Measurements from ENCODE around the gene RSPO3. TPM values are rescaled to one million over a fixed set of nuclear protein-coding genes. Genes with fewer than 3 reads are reported as not detected.

The RSPO3 gene
- total and polyA plus RNA-seq, 2 donors (not counting 1 experiment from before 2014, with no cell fraction given), result 0.85 to 12.4 TPM

- no peaks in the 10 kb centered on the region for H4K20me1 ChIP-seq (ENCODE audit: control insufficient read depth, extremely low read depth, insufficient read depth, low read length)
- no peak for TF ChIP-seq CTCF (conservative IDR thresholded peaks at IDR 0.05 in 1 of 2, IDR thresholded peaks at IDR 0.05 in 1 of 2; ENCODE audit: low read depth in 1 of 2, low read length in 2 of 2)
- no peak for TF ChIP-seq EZH2 (IDR thresholded peaks at IDR 0.05; ENCODE audit: low read length, missing control alignments)
- H2AFZ ChIP-seq (ENCODE audit: low read length), result no peak overlapping the region
- no peak overlapping the region for H3K4me3 ChIP-seq (replicated peaks in 1 of 4; ENCODE audit: control extremely low read depth in 1 of 4, insufficient read depth in 1 of 4, low read depth in 3 of 4, low read length in 4 of 4)
- DNase-seq (ENCODE audit: low read depth in 2 of 2), result peak in 1 of 2 donors; percentile 25
- no peak overlapping the region for H3K27ac ChIP-seq (ENCODE audit: insufficient read depth, low read length)
- H3K79me2 ChIP-seq (ENCODE audit: control insufficient read depth, insufficient read depth, low read length), result no peaks in the 10 kb centered on the region
- H3K9ac ChIP-seq (ENCODE audit: insufficient read depth, low read length), result no peak overlapping the region
- no peaks in the 10 kb centered on the region for H3K9me3 ChIP-seq (ENCODE audit: control insufficient read depth, insufficient read depth, low read depth, low read length)
- peaks cover 3% of the 10 kb centered on the region for H3K4me1 ChIP-seq (ENCODE audit: control insufficient read depth, extremely low read depth, insufficient read depth, low read length)
- no peaks in the 10 kb centered on the region for H3K36me3 ChIP-seq (ENCODE audit: control insufficient read depth, insufficient read depth, low read length)
- H3K27me3 ChIP-seq (ENCODE audit: control insufficient read depth, insufficient read depth, low read length), result no peaks in the 10 kb centered on the region
- H3K4me2 ChIP-seq (ENCODE audit: extremely low read depth, insufficient read depth, low read length), result no peak overlapping the region
Measured at GRCh38 chr6:127180426-127180825, 62.0 kb downstream of the RSPO3 start.

DNA sequence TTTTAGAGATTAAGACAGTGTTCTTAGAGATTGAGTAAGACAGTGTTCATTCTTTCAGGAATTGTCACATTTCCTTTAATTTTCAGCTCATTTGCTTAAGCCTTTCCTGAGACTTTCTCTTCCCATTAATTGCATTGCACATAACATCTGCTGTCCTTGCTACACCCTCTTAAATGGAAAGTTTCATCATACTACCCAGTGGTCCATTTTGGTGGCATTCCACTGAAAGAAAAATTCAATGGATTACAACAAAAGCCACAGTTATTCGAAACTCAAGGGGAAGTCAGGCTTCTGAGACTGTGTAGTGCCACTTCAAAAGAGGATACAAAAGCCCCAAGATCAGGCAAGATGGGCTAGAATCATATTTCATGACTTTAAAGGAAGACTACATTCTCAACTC lies 64.0 kb downstream of the RSPO3 start:
- Histone ChIP-seq H2AFZ (ENCODE audit: low read length) (no peak overlapping the region), H3K27me3 (ENCODE audit: control insufficient read depth, insufficient read depth, low read length) (no peaks in the 10 kb centered on the region), H3K79me2 (ENCODE audit: control insufficient read depth, insufficient read depth, low read length) (no peaks in the 10 kb centered on the region), H4K20me1 (ENCODE audit: control insufficient read depth, extremely low read depth, insufficient read depth, low read length) (no peaks in the 10 kb centered on the region), H3K9ac (ENCODE audit: insufficient read depth, low read length) (no peak overlapping the region), H3K9me3 (ENCODE audit: control insufficient read depth, insufficient read depth, low read depth, low read length) (no peaks in the 10 kb centered on the region), H3K36me3 (ENCODE audit: control insufficient read depth, insufficient read depth, low read length) (no peaks in the 10 kb centered on the region), H3K27ac (ENCODE audit: insufficient read depth, low read length) (no peak overlapping the region), H3K4me2 (ENCODE audit: extremely low read depth, insufficient read depth, low read length) (no peak overlapping the region), H3K4me3 (replicated peaks in 1 of 4; ENCODE audit: control extremely low read depth in 1 of 4, insufficient read depth in 1 of 4, low read depth in 3 of 4, low read length in 4 of 4) (no peak overlapping the region), H3K4me1 (ENCODE audit: control insufficient read depth, extremely low read depth, insufficient read depth, low read length) (no peaks in the 10 kb centered on the region)
- peak; percentile 48 to 74 for DNase-seq (ENCODE audit: low read depth in 2 of 2)
- no peak for TF ChIP-seq CTCF (conservative IDR thresholded peaks at IDR 0.05 in 1 of 2, IDR thresholded peaks at IDR 0.05 in 1 of 2; ENCODE audit: low read depth in 1 of 2, low read length in 2 of 2)
- TF ChIP-seq EZH2 (IDR thresholded peaks at IDR 0.05; ENCODE audit: low read length, missing control alignments), result no peak

- Histone ChIP-seq H2AFZ (ENCODE audit: low read length) (no peak overlapping the region), H3K4me1 (ENCODE audit: control insufficient read depth, extremely low read depth, insufficient read depth, low read length) (no peaks in the 10 kb centered on the region), H3K27ac (ENCODE audit: insufficient read depth, low read length) (no peak overlapping the region), H3K36me3 (ENCODE audit: control insufficient read depth, insufficient read depth, low read length) (no peaks in the 10 kb centered on the region), H4K20me1 (ENCODE audit: control insufficient read depth, extremely low read depth, insufficient read depth, low read length) (no peaks in the 10 kb centered on the region), H3K4me3 (replicated peaks in 1 of 4; ENCODE audit: control extremely low read depth in 1 of 4, insufficient read depth in 1 of 4, low read depth in 3 of 4, low read length in 4 of 4) (no peak overlapping the region), H3K4me2 (ENCODE audit: extremely low read depth, insufficient read depth, low read length) (no peak overlapping the region), H3K79me2 (ENCODE audit: control insufficient read depth, insufficient read depth, low read length) (no peaks in the 10 kb centered on the region), H3K9me3 (ENCODE audit: control insufficient read depth, insufficient read depth, low read depth, low read length) (no peaks in the 10 kb centered on the region), H3K9ac (ENCODE audit: insufficient read depth, low read length) (no peak overlapping the region), H3K27me3 (ENCODE audit: control insufficient read depth, insufficient read depth, low read length) (no peaks in the 10 kb centered on the region)
- no peak for DNase-seq (ENCODE audit: low read depth in 2 of 2)
- no peak for TF ChIP-seq EZH2 (IDR thresholded peaks at IDR 0.05; ENCODE audit: low read length, missing control alignments)
- TF ChIP-seq CTCF (conservative IDR thresholded peaks at IDR 0.05 in 1 of 2, IDR thresholded peaks at IDR 0.05 in 1 of 2; ENCODE audit: low read depth in 1 of 2, low read length in 2 of 2), result no peak
Measured at GRCh38 chr6:127185437-127185995, 67.0 kb downstream of the RSPO3 start.
